C4-2B (cell line): ENCODE data around the gene PIK3AP1.

Experiments
- H3K27ac ChIP-seq: fragments of 450-650 bp; 2 replicates; pipeline ENCODE4 v1.5.1; 2017
- CTCF ChIP-seq: fragments of 450-650 bp; conservative IDR thresholded peaks from 2 replicates; pipeline ENCODE4 v1.5.1; 2017; ENCODE audit warnings: mild to moderate bottlenecking
- ZFX ChIP-seq: fragments of 450-650 bp; IDR thresholded peaks from 2 replicates; pipeline ENCODE4 v1.6.1; 2017

Gene PIK3AP1

GRCh38 chr10:96656198-96656577 is 64.1 kb downstream of the PIK3AP1 start:
- TF ChIP-seq CTCF (no peak), ZFX (no peak)
- H3K27ac ChIP-seq: no peak overlapping the region

GRCh38 chr10:96655461-96656197 is 64.7 kb downstream of the PIK3AP1 start:
- no peak for TF ChIP-seq CTCF
- TF ChIP-seq ZFX: no peak
- H3K27ac ChIP-seq: no peak overlapping the region

GRCh38 chr10:96651998-96652431 is 68.3 kb downstream of the PIK3AP1 start:
- H3K27ac ChIP-seq: no peak overlapping the region
- TF ChIP-seq ZFX (no peak), CTCF (no peak)

GRCh38 chr10:96650958-96651357 is 69.4 kb downstream of the PIK3AP1 start:
- H3K27ac ChIP-seq: no peak overlapping the region
- no peak for TF ChIP-seq CTCF

GRCh38 chr10:96648297-96648696 is 72.0 kb downstream of the PIK3AP1 start:
- H3K27ac ChIP-seq: no peak overlapping the region
- TF ChIP-seq CTCF (no peak), ZFX (no peak)

GRCh38 chr10:96647466-96647865 is 72.8 kb downstream of the PIK3AP1 start:
- no peak overlapping the region for H3K27ac ChIP-seq
- no peak for TF ChIP-seq ZFX
- no peak for TF ChIP-seq CTCF

GRCh38 chr10:96646751-96647166 is 73.6 kb downstream of the PIK3AP1 start:
- no peak overlapping the region for H3K27ac ChIP-seq
- TF ChIP-seq ZFX: no peak
- no peak for TF ChIP-seq CTCF
